H4 (cell line): ENCODE measurements around the gene AREL1. TPM values are rescaled to one million over a fixed set of nuclear protein-coding genes. Genes with fewer than 3 reads are reported as not detected.

Experiments used
- DNase-seq: peaks from one replicate; pipeline ENCODE4 v3.0.0-alpha.2; 2015; ENCODE audit warnings: low spot score
- total RNA-seq: library from RNA; depleted of rRNA; stranded (reverse); fragments of >200 nt; shearing (Covaris generic); gene quantifications from 2 replicates; pipeline ENCODE4 v1.2.3, GENCODE V29; 2014

Gene AREL1
- total RNA-seq, 1 experiment from 2014 or later, result 25.8 TPM

- DNase-seq, result no peak
These were observed 14.9 kb downstream of the AREL1 start for GRCh38 chr14:74697976-74698375.

DNA sequence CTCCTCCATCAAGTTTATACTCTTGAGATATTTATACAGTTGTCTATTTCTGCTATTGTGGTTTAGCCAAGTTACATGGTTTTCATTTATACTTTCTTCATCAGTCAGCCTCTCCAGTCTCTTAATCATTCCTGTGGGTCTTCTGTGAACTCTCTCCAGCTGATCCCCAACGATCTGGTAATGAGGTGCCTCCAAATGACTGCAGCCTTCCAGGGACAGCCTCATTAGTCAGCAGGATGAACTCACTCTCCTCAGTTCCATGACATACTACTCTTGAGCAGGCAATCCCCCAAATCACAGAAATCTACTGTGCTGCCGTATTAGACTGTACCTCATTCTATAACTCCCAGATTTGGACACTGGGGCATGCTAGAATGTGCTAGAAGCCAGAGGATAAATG is 15.3 kb downstream of the AREL1 start:
- no peak for DNase-seq

GRCh38 chr14:74697011-74697410 is 15.9 kb downstream of the AREL1 start:
- no peak for DNase-seq

DNA sequence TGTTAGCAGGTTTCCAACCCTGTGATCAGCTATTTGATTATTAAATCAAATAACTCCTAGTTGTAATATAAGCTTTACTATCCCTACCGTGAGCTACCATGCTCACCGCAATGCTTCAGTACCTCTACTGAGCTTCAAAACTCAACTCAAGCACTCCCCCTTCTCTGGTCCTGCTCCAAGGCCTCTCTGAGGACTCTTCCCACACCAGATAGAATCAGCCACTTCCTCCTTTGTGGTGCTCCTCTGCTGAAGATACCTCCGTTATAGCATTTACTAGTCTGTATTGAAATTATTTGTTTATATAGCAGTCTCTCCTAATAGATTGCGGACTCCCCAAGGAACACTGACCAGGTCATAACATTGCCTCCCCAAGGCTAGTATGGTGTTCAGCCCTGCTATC is 17.5 kb downstream of the AREL1 start:
- DNase-seq, result no peak

DNA sequence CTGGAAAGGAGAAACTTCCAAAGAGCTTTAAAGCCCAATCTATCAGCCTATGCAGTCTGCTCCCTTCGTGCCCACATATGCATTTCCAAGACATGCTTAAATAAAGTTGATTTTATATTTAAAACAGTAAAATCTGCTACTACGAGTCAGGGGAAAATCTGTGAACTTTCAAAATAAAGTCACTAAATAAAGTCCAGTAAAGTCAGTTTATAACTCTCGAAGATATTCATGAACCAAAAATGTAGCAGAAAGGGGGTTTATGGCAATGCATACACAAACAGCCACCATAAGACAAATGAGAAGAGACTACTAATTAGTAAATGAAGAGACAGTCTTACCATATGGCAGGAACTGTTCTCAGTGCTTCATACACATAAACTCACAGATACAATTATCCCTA is 19.7 kb downstream of the AREL1 start:
- DNase-seq, result no peak

GRCh38 chr14:74691456-74691855 is 21.4 kb downstream of the AREL1 start:
- no peak for DNase-seq

- no peak for DNase-seq
These were observed 26.8 kb downstream of the AREL1 start for GRCh38 chr14:74685921-74686678.

GRCh38 chr14:74685056-74685455 is 27.8 kb downstream of the AREL1 start:
- no peak for DNase-seq

- no peak for DNase-seq
These were observed 28.4 kb downstream of the AREL1 start for GRCh38 chr14:74684434-74684833.

GRCh38 chr14:74683406-74683805 is 29.5 kb downstream of the AREL1 start:
- no peak for DNase-seq

- no peak for DNase-seq
These were observed 30.5 kb downstream of the AREL1 start for GRCh38 chr14:74682169-74682952.

- DNase-seq, result no peak
These were observed 37.7 kb downstream of the AREL1 start for GRCh38 chr14:74675219-74675618.

- no peak for DNase-seq
These were observed 39.1 kb downstream of the AREL1 start for GRCh38 chr14:74673768-74674167.

- DNase-seq, result peak; percentile 33
These were observed 41.1 kb downstream of the AREL1 start for GRCh38 chr14:74671789-74672188.

DNA sequence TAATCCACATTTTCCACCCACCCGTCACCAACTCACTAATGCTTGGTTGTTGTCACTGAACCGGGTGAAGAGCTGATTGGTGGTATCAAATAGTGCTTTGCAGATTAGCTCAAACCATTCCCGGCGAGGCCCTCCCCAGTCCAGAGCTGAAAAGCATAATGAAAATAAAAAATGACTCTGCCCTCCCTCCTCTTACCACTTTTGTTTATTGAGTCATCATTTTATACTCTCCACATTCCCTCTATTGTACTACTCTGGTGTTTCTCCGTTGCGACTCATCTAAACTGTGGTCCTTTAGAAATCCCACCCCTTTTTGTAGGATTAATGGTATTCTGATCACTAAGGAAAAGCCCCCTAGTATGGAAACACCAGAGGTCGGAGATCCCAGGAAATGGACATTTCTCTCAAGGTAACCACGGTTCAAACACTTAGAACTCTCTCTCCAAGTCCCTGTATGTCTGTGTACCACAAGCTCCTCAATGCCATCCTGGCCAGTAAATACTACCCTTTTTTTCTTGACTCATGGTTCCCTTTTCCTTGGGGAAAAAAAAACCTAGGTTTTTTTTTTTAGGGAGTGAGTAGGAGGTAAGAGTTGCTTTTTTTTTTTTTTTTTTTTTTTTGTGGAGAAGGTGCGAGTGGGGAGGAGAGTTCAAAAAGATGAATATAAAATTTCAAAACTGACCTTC is 42.0 kb downstream of the AREL1 start:
- DNase-seq, result peak; percentile 54

- DNase-seq, result no peak
These were observed 43.0 kb downstream of the AREL1 start for GRCh38 chr14:74669846-74670245.

DNA sequence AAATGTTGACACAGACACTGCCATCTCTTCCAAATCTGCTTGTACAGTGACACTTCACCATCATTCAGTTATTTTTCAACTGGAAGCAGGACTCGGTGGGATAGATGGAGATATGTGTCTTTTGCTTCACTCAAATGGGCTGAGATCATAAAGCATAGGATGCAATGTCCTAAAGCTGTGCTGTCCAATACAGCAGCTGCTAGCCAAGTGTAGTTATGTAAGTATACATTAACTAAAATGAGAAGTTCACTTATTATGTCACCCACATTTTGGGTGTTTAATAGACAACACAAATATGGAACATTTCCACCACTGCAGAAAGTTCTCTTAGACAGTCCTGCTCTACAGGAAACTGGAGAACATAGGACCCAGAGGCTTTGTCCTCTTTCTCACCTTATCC is 43.6 kb downstream of the AREL1 start:
- DNase-seq, result no peak

GRCh38 chr14:74667758-74668157 is 45.1 kb downstream of the AREL1 start:
- no peak for DNase-seq

- DNase-seq, result no peak
These were observed 48.2 kb downstream of the AREL1 start for GRCh38 chr14:74664717-74665116.

- DNase-seq, result no peak
These were observed 49.0 kb downstream of the AREL1 start for GRCh38 chr14:74663884-74664283.

DNA sequence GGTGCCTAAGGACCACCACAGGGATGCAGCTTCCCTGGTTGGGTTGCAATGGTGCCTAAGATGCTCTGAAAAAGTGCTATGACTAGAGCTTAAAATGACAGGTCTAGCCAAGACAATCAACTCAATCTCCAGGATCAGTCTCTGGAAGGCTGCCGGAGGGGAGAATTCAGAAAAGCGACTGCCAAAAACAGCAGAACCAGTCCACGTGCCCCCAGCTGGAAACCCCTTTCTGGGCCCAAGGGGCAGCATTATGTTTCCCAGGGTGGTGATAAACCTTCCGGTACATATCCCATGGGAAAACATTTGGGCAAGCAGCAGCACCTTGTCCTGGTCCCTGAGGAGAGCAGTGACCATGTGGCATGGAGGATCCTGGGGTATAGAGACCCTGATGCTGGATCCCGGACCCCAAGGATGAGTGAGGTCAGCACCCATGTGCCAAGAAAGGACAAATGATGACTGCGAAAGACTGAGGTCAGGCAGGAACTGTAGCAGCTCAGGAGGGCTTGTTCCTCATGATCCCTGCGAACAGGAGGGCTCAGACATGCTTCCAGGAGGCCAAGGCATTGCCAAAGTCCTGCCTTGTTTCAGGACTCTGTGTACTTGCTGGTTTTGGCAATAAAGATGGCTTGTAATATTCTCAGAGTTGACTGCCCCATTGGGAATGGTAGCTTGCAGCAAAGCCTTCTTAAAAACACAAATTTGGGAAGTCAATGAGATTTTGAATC is 51.0 kb downstream of the AREL1 start:
- DNase-seq, result no peak

DNA sequence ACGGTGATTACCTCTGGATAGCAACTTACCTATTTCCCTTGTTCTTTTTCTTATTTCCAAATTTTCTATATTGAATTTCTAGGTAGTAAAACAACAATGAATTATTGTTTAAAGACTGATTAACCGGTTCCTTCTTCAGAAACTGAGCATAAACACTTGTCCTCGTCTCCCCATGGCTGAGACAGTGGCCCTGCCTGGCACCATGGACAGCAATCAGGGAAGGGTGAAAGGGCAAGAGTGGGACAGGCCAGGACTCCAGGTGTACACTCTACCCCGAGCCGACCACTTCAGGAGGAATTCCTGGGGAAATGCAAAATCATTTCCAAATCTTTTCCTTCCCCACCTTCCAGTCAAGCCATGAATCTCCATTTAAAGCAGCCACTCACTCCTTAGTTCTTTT is 52.0 kb downstream of the AREL1 start:
- no peak for DNase-seq
